ENCODE results near the gene TMEM88.

Gene TMEM88

GRCh38 chr17:7867881-7868329 is 13.0 kb downstream of the TMEM88 start:
- no peak overlapping the region for H3K27ac ChIP-seq (ENCODE audit: low read length)
- no peak overlapping the region for H3K4me3 ChIP-seq (ENCODE audit: low read length)

DNA sequence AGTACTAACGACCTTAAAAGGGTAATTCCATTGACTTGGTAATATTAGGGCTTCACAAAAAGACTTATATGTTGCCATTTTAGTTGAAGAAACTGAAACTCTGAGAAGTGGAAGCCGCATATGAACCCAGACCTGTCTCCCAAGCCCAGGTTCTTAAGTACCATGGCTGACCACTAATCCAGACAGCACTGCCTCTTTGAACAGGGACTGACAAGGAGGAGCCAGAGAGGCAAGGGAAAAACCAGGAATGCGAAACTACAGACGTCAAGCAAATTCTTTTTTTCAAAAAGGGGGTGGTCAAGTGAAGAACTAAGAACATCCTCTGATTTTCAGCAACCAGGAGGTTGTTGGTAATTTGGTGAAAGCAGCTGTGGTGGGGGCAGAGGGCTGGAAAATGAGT is 18.2 kb downstream of the TMEM88 start:
- H3K4me1 ChIP-seq (ENCODE audit: insufficient read depth, low read length), result no peaks in the 10 kb centered on the region
- H3K9ac ChIP-seq (ENCODE audit: low read depth, low read length), result no peak overlapping the region
- no peaks in the 10 kb centered on the region for H3K27me3 ChIP-seq (ENCODE audit: insufficient read depth, low read length)
- H3K9me3 ChIP-seq (ENCODE audit: insufficient read depth, low read depth, low read length), result no peaks in the 10 kb centered on the region
- H3K4me3 ChIP-seq (ENCODE audit: low read length), result no peak overlapping the region
- no peak overlapping the region for H3K27ac ChIP-seq (ENCODE audit: low read length)
- no peaks in the 10 kb centered on the region; the same call in 1 of the 2 replicates for H3K36me3 ChIP-seq (ENCODE audit: insufficient read depth, low read depth, low read length)

More at GRCh38 chr17:7867881-7868329, 13.0 kb downstream of the TMEM88 start:
- Histone ChIP-seq H3K27me3 (ENCODE audit: insufficient read depth, low read length) (no peaks in the 10 kb centered on the region), H3K9me3 (ENCODE audit: insufficient read depth, low read depth, low read length) (no peaks in the 10 kb centered on the region), H3K4me1 (ENCODE audit: insufficient read depth, low read length) (no peaks in the 10 kb centered on the region), H3K36me3 (ENCODE audit: insufficient read depth, low read depth, low read length) (no peaks in the 10 kb centered on the region; the same call in 1 of the 2 replicates), H3K9ac (ENCODE audit: low read depth, low read length) (no peak overlapping the region)

DNA sequence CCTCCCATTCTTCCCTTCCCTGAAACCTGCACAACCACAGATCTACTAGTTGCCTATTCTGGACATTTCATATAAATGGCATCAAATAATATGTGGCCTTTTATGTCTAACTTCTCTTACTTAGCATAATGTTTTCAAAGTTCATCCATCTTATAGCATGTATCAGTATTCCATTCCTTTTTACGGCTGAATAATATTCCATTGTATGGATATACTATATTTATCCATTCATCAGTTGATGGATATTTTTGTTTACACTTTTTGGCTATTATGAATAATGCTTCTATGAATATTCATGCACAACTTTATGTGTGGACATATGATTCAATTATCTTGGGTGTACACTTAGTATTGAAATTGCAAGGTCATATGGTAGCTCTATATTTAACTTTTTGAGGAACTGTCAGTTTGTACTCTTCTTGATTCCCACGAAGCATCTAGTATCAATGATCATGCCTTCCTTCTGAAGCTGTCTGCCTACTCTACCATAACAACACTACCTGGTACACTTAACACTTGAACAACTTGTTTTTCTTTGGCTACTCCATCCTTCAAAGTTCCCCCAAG is 21.0 kb downstream of the TMEM88 start:
- Histone ChIP-seq H3K9me3 (ENCODE audit: insufficient read depth, low read depth, low read length) (no peaks in the 10 kb centered on the region), H3K36me3 (ENCODE audit: insufficient read depth, low read depth, low read length) (peaks cover 11% of the 10 kb centered on the region), H3K27ac (ENCODE audit: low read length) (no peak overlapping the region), H3K27me3 (ENCODE audit: insufficient read depth, low read length) (no peaks in the 10 kb centered on the region; the same call in 1 of the 2 replicates), H3K4me1 (ENCODE audit: insufficient read depth, low read length) (no peaks in the 10 kb centered on the region), H3K9ac (ENCODE audit: low read depth, low read length) (no peak overlapping the region), H3K4me3 (ENCODE audit: low read length) (no peak overlapping the region)

DNA sequence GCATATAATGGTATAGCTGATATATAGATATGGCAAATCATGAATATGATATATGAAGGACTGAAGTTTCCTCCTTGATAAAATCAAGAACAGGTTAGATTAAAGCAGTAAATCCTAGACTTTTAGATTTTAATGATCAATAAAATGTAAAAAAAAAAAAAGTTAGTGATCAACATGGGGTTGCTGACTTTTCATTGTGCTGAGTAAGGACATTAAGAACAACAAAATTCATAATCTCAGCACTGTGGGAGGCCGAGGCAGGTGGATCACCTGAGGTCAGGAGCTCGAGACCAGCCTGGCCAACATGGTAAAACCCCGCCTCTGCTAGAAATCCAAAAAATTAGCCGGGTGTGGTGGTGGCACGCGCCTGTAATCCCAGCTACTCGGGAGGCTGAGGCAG is 23.4 kb downstream of the TMEM88 start:
- no peaks in the 10 kb centered on the region for H3K9me3 ChIP-seq (ENCODE audit: insufficient read depth, low read depth, low read length)
- no peaks in the 10 kb centered on the region for H3K4me1 ChIP-seq (ENCODE audit: insufficient read depth, low read length)
- no peak overlapping the region for H3K4me3 ChIP-seq (ENCODE audit: low read length)
- H3K27ac ChIP-seq (ENCODE audit: low read length), result no peak overlapping the region
- H3K9ac ChIP-seq (ENCODE audit: low read depth, low read length), result no peak overlapping the region
- peaks cover 14% of the 10 kb centered on the region for H3K36me3 ChIP-seq (ENCODE audit: insufficient read depth, low read depth, low read length)
- no peaks in the 10 kb centered on the region; the same call in 1 of the 2 replicates for H3K27me3 ChIP-seq (ENCODE audit: insufficient read depth, low read length)

- H3K36me3 ChIP-seq (ENCODE audit: insufficient read depth, low read depth, low read length), result peaks cover 14% of the 10 kb centered on the region
- H3K27ac ChIP-seq (ENCODE audit: low read length), result no peak overlapping the region
- H3K4me1 ChIP-seq (ENCODE audit: insufficient read depth, low read length), result peaks cover 7% of the 10 kb centered on the region; the same call in 1 of the 2 replicates
- H3K9me3 ChIP-seq (ENCODE audit: insufficient read depth, low read depth, low read length), result no peaks in the 10 kb centered on the region
- no peak overlapping the region; the same call in 1 of the 2 replicates for H3K9ac ChIP-seq (ENCODE audit: low read depth, low read length)
- no peaks in the 10 kb centered on the region; the same call in 1 of the 2 replicates for H3K27me3 ChIP-seq (ENCODE audit: insufficient read depth, low read length)
- H3K4me3 ChIP-seq (ENCODE audit: low read length), result no peak overlapping the region
Measured at GRCh38 chr17:7880076-7880868, 25.4 kb downstream of the TMEM88 start.

- no peak overlapping the region for H3K4me3 ChIP-seq (ENCODE audit: low read length)
- peaks cover 14% of the 10 kb centered on the region for H3K36me3 ChIP-seq (ENCODE audit: insufficient read depth, low read depth, low read length)
- H3K27me3 ChIP-seq (ENCODE audit: insufficient read depth, low read length), result peaks cover 11% of the 10 kb centered on the region; the same call in 1 of the 2 replicates
- H3K9ac ChIP-seq (ENCODE audit: low read depth, low read length), result no peak overlapping the region
- no peak overlapping the region for H3K27ac ChIP-seq (ENCODE audit: low read length)
- H3K4me1 ChIP-seq (ENCODE audit: insufficient read depth, low read length), result peaks cover 7% of the 10 kb centered on the region; the same call in 1 of the 2 replicates
- H3K9me3 ChIP-seq (ENCODE audit: insufficient read depth, low read depth, low read length), result no peaks in the 10 kb centered on the region
Measured at GRCh38 chr17:7881276-7882054, 26.6 kb downstream of the TMEM88 start.

DNA sequence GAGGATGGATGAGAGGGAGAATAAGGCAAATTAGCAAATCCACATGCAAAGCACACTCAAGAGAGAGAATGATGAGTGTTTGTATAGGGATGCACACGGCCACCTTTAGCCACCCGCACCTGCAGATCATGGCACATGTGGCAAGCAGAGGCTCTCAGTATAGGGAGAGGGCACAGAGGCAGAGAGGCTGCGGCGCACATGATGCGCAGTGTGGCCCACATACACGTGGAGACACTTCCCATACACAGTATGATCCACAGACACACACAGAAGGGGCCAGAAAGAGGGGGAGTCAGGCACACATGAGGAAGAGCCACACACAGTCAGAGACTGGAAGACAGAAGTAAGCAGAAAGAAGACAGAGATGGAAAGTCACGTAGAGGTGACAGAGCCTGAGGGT is 27.2 kb downstream of the TMEM88 start:
- Histone ChIP-seq H3K27ac (ENCODE audit: low read length) (no peak overlapping the region), H3K4me1 (ENCODE audit: insufficient read depth, low read length) (peaks cover 12% of the 10 kb centered on the region; the same call in 1 of the 2 replicates), H3K36me3 (ENCODE audit: insufficient read depth, low read depth, low read length) (peaks cover 14% of the 10 kb centered on the region), H3K9ac (ENCODE audit: low read depth, low read length) (no peak overlapping the region), H3K4me3 (ENCODE audit: low read length) (no peak overlapping the region), H3K27me3 (ENCODE audit: insufficient read depth, low read length) (peaks cover 17% of the 10 kb centered on the region; the same call in 1 of the 2 replicates), H3K9me3 (ENCODE audit: insufficient read depth, low read depth, low read length) (no peaks in the 10 kb centered on the region)

DNA sequence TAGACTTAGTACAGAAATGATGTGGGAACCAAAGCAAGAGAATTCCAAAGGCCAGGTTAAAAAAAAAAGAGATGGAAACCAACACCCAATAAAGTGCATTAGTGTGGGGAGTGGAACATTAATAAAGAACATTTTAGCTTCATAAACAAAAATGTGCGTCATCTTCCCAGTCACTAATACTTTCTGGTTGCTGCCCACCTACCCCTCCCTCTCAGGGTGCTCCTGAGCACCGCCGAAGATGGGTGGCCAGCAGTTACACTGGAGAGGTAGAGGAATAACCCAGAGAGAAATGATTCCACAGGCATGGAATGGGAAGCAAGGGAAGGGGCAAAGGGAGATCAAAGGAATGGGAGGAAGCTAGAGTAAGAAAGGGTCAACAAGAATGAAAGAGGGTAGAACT is 27.8 kb downstream of the TMEM88 start:
- Histone ChIP-seq H3K27ac (ENCODE audit: low read length) (no peak overlapping the region), H3K4me3 (ENCODE audit: low read length) (no peak overlapping the region), H3K27me3 (ENCODE audit: insufficient read depth, low read length) (peaks cover 20% of the 10 kb centered on the region; the same call in 1 of the 2 replicates), H3K36me3 (ENCODE audit: insufficient read depth, low read depth, low read length) (peaks cover 14% of the 10 kb centered on the region), H3K9ac (ENCODE audit: low read depth, low read length) (no peak overlapping the region), H3K4me1 (ENCODE audit: insufficient read depth, low read length) (peaks cover 15% of the 10 kb centered on the region; the same call in 1 of the 2 replicates), H3K9me3 (ENCODE audit: insufficient read depth, low read depth, low read length) (no peaks in the 10 kb centered on the region)

DNA sequence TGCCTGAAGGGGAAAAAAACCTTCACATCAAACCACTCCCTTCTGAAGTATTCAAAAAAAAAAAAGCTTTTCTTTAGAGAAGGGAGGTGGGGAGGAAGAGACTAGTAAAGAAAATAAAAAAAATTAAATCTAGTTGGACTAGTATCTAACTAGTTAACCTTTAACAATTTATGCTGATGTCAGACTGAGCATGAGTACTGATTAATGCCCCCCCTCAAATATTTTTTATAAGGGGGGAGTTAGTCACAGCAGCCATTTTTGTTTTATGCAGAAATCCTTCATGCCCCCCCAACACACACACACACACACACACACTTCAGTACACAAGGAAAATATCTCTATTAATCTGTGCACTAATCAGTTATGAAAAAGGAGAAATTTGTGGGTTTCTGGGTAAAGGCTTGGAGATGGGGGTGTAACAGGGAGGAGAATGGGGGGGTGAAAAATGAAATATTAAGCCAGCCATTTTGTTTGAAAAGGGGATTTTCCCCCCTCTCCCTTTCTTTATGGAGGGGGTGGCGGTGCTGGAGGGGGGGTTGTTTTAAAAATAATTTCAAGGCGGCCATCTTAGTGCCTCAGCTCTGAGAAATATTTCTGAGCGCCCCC is 29.0 kb downstream of the TMEM88 start:
- no peaks in the 10 kb centered on the region for H3K9me3 ChIP-seq (ENCODE audit: insufficient read depth, low read depth, low read length)
- peaks cover 14% of the 10 kb centered on the region for H3K36me3 ChIP-seq (ENCODE audit: insufficient read depth, low read depth, low read length)
- H3K27me3 ChIP-seq (ENCODE audit: insufficient read depth, low read length), result peaks cover 20% of the 10 kb centered on the region; the same call in 1 of the 2 replicates
- H3K4me1 ChIP-seq (ENCODE audit: insufficient read depth, low read length), result peaks cover 22% of the 10 kb centered on the region; the same call in 1 of the 2 replicates
- no peak overlapping the region for H3K9ac ChIP-seq (ENCODE audit: low read depth, low read length)
- no peak overlapping the region for H3K27ac ChIP-seq (ENCODE audit: low read length)
- peak overlapping the region; percentile 28; the same call in 1 of the 2 replicates for H3K4me3 ChIP-seq (ENCODE audit: low read length)

DNA sequence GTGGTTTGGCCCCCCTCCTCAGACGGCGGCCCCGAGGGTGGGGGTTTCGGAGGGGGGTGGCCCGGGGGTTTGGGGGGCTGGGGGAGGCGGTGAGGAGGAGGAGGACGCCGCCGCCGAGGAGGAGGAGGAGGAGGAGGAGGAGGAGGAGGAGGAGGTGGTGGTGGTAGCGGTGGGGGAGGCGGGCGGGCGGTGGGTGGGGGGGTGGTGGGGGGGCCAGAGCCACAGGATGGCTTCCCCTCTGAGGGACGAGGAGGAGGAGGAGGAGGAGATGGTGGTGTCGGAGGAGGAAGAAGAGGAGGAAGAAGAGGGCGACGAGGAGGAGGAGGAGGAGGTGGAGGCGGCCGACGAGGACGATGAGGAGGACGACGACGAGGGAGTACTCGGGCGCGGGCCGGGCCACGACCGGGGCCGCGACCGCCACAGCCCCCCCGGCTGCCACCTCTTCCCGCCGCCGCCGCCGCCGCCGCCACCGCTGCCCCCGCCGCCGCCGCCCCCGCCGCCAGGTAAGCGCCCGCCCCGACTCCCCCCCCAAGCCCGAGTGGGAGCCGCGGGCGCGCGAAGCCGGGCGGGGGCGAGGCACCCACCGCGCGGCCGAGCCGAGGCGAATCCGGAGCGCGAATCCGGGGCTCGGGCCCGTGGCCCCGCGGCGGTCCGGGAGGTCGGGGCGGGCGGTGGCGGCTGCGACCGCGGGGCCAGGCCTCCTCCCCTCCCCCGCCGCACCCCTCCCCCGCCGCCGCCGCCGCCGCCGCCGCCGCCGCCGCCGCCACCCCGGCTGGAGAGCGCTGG is 29.9 kb downstream of the TMEM88 start:
- Histone ChIP-seq H3K4me3 (ENCODE audit: low read length) (peak overlapping the region; percentile 83; the same call in 1 of the 2 replicates), H3K9me3 (ENCODE audit: insufficient read depth, low read depth, low read length) (no peaks in the 10 kb centered on the region), H3K27me3 (ENCODE audit: insufficient read depth, low read length) (peaks cover 20% of the 10 kb centered on the region; the same call in 1 of the 2 replicates), H3K27ac (ENCODE audit: low read length) (no peak overlapping the region), H3K36me3 (ENCODE audit: insufficient read depth, low read depth, low read length) (peaks cover 10% of the 10 kb centered on the region), H3K4me1 (ENCODE audit: insufficient read depth, low read length) (peaks cover 28% of the 10 kb centered on the region; the same call in 1 of the 2 replicates), H3K9ac (ENCODE audit: low read depth, low read length) (no peak overlapping the region)
